NT2/D1 (cell line): Measurements from ENCODE around the gene NAMPT.

Experiments used
- SUZ12 ChIP-seq: IDR thresholded peaks from 2 replicates; pipeline ENCODE4 v1.6.1; 2011; ENCODE audit not compliant: insufficient read length, insufficient read depth; ENCODE audit errors: extremely low read depth
- YY1 ChIP-seq: IDR thresholded peaks from 2 replicates; pipeline ENCODE4 v1.6.1; 2011; ENCODE audit not compliant: insufficient read length, insufficient read depth
- ZNF274 ChIP-seq: IDR thresholded peaks from 2 replicates; pipeline ENCODE4 v1.6.1; 2011; ENCODE audit warnings: mild to moderate bottlenecking, low read depth, low read length

- TF ChIP-seq YY1 = no peak
- TF ChIP-seq SUZ12 = no peak
- no peak for TF ChIP-seq ZNF274
These were observed 48.7 kb downstream of the NAMPT start for GRCh38 chr7:106236065-106236464.
